HG02970 (cell line): Measurements from ENCODE around the gene NTRK1.

Experiments used
- ATAC-seq: cut with Tn5 transposase; IDR thresholded peaks from one replicate; pipeline ENCODE4 v1.9.1; 2021; ENCODE audit warnings: mild to moderate bottlenecking, moderate library complexity, moderate number of reproducible peaks; ENCODE audit not compliant: unreplicated experiment, low FRiP score

Gene NTRK1

DNA sequence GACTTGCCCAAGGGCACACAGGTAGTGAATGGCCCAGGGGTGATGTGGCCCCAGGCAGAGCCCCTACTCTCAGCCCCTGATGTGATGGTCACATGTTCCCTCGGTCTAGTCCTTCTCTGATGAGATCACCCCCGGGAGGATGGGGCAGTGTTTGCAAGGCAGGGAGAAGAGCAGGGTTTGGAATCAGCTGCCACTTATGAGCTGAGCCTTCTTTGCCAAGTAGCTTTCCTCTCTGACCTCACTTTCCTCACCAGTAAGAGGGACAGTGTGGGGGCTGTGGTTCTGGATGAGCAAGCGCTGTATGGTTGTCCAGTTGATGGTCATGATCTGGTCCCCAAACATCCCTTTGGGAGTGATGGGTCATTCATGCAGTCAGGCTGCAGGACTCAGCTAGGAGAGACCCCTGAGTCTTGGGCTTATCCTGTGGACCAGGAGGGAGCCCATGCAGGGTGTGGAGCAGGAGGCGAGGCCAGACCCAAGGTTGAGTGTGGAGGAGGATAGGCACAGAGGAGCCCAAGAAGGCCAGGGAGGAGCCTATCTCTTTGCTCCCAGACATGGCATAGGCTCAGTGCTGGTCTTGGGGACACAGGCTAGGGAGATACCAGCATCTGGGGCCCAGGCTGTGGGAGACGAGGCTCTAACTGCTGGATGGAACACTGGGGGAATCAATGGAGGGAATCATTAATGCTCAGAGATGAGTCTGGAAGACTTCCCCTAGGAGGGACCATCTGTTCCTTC, 16.9 kb downstream of the NTRK1 start:
- no peak for ATAC-seq

DNA sequence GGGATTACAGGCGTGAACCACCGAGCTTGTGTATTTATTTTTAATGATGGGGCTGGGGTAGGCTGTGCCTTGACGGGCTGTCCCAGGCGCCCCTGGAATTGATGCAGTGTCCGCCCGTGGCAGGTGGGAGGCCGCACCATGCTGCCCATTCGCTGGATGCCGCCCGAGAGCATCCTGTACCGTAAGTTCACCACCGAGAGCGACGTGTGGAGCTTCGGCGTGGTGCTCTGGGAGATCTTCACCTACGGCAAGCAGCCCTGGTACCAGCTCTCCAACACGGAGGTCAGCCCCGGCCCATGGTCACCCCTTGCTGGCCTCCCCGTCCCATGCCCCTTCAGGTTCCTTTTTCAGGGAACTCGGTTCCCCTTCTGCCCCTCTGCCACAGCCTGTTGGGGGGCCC, 19.2 kb downstream of the NTRK1 start:
- ATAC-seq: no peak

GRCh38 chr1:156880473-156880872, 19.8 kb downstream of the NTRK1 start:
- no peak for ATAC-seq

- ATAC-seq: no peak
Measured at GRCh38 chr1:156881101-156881500, 20.4 kb downstream of the NTRK1 start.

DNA sequence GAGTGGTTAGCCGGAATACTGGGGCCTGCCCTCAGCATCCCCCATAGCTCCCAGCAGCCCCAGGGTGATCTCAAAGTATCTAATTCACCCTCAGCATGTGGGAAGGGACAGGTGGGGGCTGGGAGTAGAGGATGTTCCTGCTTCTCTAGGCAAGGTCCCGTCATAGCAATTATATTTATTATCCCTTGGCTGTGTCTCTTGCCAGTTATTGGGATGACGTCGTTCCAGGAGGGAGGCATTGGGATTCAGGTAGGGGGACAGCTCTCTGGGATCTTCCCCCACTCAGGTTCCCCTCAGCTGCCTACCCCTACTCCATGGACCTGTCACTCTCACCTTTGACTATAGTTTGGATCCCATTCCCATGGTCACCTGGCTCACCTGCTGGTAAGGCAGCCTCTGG, 21.0 kb downstream of the NTRK1 start:
- ATAC-seq: no peak

- ATAC-seq: no peak
Measured at GRCh38 chr1:156882543-156882942, 21.9 kb downstream of the NTRK1 start.

DNA sequence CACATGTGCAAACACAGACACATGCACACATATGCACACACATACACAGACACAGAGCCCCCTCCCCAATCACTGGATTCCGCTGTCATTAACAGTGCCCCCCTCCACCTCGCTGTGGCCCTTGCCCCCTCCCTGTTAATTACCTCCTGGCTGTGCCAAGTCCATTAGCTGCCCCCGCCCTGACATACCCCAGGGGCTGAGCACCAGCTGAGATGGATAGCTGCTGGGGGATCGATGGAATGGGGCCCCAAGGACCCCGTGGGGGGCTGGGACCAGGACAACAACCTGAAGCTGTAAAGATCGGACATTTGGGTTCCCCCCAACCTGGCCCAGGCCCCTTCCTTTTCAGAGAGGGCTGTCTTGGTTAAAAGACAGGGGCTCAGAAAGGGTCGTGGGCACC, 23.3 kb downstream of the NTRK1 start:
- ATAC-seq: no peak

- no peak for ATAC-seq
Measured at GRCh38 chr1:156884560-156885184, 24.0 kb downstream of the NTRK1 start.

- ATAC-seq: no peak
Measured at GRCh38 chr1:156885314-156885713, 24.6 kb downstream of the NTRK1 start.

DNA sequence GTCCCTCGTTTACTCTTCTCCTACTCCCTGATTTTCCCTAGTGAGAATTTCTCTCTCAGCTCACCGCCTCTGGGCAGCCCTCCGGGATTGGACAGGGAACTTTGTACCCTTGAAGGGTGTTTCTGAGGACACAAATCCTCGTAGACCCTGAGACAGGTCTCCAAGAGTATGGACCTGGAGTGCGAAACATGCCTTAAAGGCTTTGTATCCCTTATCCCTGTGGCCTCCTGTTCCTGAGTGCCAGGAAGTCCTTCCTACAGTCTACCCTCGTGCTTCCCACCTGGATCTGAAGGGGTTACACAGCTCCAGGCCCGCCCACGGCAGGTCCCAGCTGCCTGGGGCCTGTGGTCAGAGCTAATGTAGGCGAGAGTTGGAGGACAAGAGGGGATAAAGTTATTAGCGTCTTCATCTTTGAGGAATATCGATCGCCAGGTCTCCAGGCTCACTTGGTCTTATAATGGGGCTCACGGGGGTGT, 25.3 kb downstream of the NTRK1 start:
- no peak for ATAC-seq

GRCh38 chr1:156886583-156887281, 26.1 kb downstream of the NTRK1 start:
- no peak for ATAC-seq

DNA sequence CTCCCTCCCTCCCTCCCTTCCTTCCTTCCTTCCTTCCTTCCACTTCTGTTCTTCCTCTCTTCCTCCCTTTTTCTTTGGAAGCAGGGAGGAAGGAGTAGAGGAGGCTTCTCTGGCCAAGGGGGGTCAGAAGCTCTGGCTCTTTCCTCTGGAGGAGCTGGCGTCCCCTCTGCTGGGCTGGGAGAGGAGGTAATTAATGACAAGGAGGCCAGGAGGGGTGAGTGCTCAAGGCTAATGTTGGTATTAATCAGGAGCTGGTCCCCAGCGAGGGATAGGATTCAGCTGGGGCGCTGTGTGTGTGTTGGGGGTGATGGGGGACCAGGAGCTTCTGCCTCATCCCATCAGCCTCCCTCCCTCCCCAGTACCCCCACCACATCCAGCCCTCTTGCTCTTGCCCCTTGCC, 26.7 kb downstream of the NTRK1 start:
- no peak for ATAC-seq

- no peak for ATAC-seq
Measured at GRCh38 chr1:156887734-156888133, 27.1 kb downstream of the NTRK1 start.

- no peak for ATAC-seq
Measured at GRCh38 chr1:156889802-156890580, 29.3 kb downstream of the NTRK1 start.

DNA sequence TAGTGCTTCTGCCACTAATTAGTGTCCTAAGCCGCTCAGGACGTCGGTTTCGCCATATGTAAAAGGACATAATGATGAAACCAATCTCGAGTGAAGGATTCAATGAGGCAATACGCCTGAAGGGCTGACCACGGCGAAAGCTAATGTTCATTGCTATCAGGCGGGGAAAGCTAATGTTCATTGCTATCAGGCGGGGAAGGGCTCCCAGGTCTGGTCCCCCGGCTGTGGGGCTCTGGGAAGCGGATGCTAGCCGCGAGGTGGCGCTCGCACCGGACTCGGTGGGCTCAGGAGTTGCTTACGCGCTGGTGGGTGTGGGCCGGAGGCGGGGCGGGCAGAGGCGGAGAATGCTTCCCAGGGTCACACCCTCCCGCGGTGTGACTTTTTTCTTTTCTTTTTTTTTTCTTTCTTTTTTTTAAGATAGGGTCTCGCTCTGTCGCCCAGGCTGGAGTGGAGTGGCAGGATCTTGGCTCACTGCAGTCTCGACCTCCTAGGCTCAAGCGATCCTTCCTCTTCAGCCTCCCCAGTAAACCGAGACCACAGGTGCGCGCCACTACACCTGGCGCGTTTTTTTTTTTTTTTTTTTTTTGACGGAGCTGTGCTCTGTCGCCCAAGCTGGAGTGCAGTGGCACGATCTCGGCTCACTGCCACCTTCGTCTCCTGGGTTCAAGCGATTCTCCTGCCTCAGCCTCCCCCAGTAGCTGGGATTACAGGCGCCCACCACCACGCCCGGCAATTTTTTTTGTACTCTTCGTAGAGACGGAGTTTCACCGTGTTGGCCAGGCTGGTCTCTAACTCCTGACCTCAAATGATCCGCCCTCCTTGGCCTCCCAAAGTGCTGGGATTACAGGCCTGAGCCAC, 31.8 kb downstream of the NTRK1 start:
- ATAC-seq: no peak

GRCh38 chr1:156893048-156893953, 32.6 kb downstream of the NTRK1 start, which contains the start of gene PEAR1:
Gene PEAR1, plus strand, starts transcription at chr1:156893718. Its CDS starts 10,209 bp downstream, at chr1:156903927.
- no peak for ATAC-seq

DNA sequence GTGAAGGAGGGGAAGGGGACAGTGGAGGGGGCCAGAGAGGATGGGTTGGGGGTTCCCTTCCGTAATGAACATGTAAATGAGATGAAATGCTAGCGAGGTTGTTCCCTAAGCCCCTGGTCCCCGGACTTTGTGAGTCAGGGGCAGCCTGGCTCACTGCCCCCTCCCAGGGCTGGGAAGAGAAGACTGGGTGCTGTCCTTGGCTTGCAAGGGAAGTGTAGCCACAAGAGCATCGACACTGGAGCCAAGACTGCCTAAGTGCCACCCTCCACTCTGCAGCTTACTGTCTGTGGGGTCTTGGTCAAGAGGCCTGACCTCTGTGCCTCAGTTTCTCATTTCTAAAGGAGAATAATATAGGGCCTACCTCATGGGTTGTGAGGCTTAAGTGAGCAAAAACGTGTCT, 33.3 kb downstream of the NTRK1 start:
- no peak for ATAC-seq

DNA sequence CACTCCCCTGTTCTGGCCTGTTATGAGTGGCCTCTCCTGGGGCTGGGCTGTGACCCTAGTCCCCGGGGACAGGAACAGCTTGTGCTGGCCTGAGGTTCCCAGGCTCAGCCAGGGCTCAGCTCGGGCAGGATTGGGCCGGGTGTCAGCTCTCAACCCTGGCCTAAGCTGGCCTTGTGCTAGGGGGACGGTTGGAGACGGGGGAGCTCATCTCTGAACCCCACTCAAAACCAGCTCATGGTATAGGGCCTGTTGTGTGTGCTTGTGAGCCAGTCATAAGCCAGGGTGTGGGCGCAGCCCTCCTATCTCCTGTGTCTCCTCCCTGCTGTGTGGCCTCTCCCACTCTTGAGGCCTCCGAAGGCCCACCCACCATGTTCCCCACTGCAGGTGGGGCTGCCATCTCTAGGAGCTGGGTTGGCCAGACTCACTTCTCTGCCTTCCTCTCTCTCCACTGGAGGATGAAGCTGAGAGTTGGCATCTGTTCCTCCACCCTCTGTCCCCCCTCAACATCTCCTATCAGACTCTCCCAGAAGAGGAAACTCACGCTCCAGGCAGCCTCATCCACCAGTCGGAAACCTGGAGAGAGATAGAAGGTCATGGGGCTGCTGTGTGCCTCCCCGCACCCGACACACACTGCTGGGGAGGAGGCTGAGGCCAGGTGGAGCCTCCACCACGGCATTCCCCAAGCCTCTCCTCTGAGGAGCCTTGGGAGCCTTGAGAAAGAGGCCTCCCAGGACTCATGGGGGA, 34.2 kb downstream of the NTRK1 start:
- no peak for ATAC-seq
